Cardiac muscle cell (in vitro differentiated cells and primary cell): ENCODE data around the gene HOXC11. TPM values are rescaled to one million over a fixed set of nuclear protein-coding genes. Genes with fewer than 3 reads are reported as not detected.

Experiments used
- DNase-seq, 2 donors: peaks; one replicate each; pipeline versions ENCODE4 v3.0.0 to v3.0.0-alpha.2; 2010 to 2017; ENCODE audit warnings: low read depth in 1 of 2, low spot score in 1 of 2
- H3K27ac ChIP-seq: fragments of 200-600 bp; sonication (generic); 2 replicates; pipeline ENCODE4 v1.5.1; 2016
- H3K27me3 ChIP-seq: fragments of 200-600 bp; sonication (generic); 2 replicates; pipeline ENCODE4 v1.6.0; 2016; ENCODE audit warnings: control low read depth
- H3K36me3 ChIP-seq: fragments of 200-600 bp; sonication (generic); 2 replicates; pipeline ENCODE4 v1.5.1; 2016; ENCODE audit warnings: control low read depth
- H3K4me1 ChIP-seq: fragments of 200-600 bp; sonication (generic); 2 replicates; pipeline ENCODE4 v1.8.1; 2017; ENCODE audit warnings: low read depth, mild to moderate bottlenecking, mixed run types
- H3K4me3 ChIP-seq: fragments of 200-600 bp; sonication (generic); 2 replicates; pipeline ENCODE4 v1.5.1; 2016; ENCODE audit warnings: mild to moderate bottlenecking
- H3K9me3 ChIP-seq: fragments of 200-600 bp; sonication (generic); 2 replicates; pipeline ENCODE4 v1.5.1; 2017; ENCODE audit warnings: low read depth, mild to moderate bottlenecking, control low read depth
- CTCF ChIP-seq: IDR thresholded peaks from 2 replicates; pipeline ENCODE4 v1.5.1; 2012; ENCODE audit warnings: low read depth, mild to moderate bottlenecking, low read length
- polyA plus RNA-seq: library from polyadenylated mRNA; unstranded; fragments of >200 nt; fragmentation: Nextera tagmentation; extraction: Ambion mirVana; gene quantifications from 2 replicates; pipeline ENCODE4 v1.2.1, GENCODE V29; 2016
- total RNA-seq: library from RNA; depleted of rRNA; stranded (reverse); fragments of >200 nt; gene quantifications from 2 replicates; pipeline ENCODE4 v1.2.3, GENCODE V29; 2016

HOXC11 gene
- total and polyA plus RNA-seq, 2 experiments from 2014 or later = not detected

DNA sequence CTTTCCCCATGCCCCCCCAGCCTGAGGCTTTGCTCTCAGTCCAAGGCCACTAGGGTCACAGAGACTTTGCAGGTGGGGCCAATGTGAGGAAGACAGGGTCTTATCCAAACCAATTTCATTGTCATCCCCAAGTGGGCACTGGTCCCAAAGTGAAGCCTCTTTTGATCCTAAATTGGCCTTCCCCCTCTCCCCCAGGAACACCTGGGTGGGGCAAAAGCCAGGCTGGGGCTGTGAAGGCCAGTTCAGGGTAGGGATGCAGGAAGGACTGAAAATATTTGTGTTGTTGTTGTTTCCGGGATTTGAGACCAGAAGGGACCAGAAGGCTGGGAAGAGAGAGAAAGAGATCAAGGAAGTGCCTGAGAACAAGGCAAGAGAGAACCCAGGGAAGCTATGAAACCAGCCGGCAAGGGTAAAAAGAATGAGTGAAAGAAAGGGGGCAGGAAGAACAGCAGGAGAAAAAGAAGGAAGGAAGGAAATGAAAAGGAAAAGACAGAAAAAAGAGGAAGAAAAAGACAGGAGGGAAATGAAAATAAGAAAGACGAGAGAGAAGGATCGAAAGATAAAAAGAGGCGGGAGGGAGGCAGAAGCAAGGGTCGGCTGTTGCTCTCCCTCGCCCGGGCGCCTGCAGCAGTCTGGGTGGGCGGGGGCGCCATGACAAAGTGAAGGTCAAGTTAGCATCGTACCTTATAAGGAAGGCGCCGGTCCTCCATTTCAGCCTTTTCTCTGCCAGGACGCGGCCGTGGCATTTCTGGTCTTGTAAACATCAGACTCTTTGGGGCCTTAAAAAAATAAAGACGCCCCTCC lies 7.4 kb upstream of the HOXC11 start:
- no peak for TF ChIP-seq CTCF
- H3K27me3 ChIP-seq = peaks cover 100% of the 10 kb centered on the region
- DNase-seq = no peak
- H3K9me3 ChIP-seq = no peaks in the 10 kb centered on the region
- H3K27ac ChIP-seq = no peak overlapping the region
- no peaks in the 10 kb centered on the region for H3K4me1 ChIP-seq
- no peaks in the 10 kb centered on the region for H3K36me3 ChIP-seq
- H3K4me3 ChIP-seq = no peak overlapping the region

GRCh38 chr12:53966085-53966384 lies 6.9 kb upstream of the HOXC11 start:
- H3K4me1 ChIP-seq = no peaks in the 10 kb centered on the region
- no peak for TF ChIP-seq CTCF
- H3K36me3 ChIP-seq = no peaks in the 10 kb centered on the region
- H3K27me3 ChIP-seq = peaks cover 100% of the 10 kb centered on the region
- H3K27ac ChIP-seq = no peak overlapping the region
- H3K4me3 ChIP-seq = no peak overlapping the region
- H3K9me3 ChIP-seq = no peaks in the 10 kb centered on the region
- no peak for DNase-seq

DNA sequence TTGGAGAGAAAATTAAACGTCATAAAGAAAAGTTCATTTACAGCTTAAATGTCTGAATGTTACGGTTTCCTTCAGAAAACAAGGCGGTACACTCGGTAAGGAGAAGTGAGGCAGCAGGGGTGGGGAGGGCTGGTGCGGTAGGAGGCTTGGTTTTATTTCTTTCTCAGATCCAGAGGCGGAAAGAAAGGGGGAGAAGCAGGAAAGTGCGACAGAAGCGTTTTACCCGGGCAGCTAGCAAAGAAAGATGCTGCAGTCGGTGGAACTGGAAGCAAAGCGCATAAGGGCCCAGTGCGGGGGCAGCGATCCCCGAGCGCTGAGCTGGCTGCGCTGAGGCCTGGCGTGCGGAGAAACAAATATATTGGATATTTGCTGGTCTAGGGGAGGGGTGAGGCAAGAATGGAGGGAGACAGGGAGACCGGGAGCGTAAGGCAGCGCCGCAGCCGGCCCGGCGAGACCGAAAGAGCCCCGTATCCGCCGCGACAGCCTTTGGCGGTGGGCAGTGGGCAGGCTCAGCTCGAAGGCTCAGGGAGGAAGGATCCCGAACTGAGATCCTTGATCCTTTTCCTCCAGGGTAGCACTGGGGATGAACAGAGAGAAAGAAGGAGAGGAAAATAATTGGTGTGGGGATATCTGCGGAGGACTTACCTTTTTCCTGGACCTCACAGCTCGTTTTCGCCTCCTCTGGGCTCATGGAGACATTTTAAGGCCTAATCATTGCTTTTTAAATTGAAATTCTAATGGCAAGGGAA lies 6.4 kb upstream of the HOXC11 start:
- Histone ChIP-seq H3K36me3 (no peaks in the 10 kb centered on the region), H3K27me3 (peaks cover 100% of the 10 kb centered on the region), H3K4me1 (no peaks in the 10 kb centered on the region), H3K9me3 (no peaks in the 10 kb centered on the region), H3K27ac (no peak overlapping the region), H3K4me3 (no peak overlapping the region)
- no peak for TF ChIP-seq CTCF
- DNase-seq = no peak

DNA sequence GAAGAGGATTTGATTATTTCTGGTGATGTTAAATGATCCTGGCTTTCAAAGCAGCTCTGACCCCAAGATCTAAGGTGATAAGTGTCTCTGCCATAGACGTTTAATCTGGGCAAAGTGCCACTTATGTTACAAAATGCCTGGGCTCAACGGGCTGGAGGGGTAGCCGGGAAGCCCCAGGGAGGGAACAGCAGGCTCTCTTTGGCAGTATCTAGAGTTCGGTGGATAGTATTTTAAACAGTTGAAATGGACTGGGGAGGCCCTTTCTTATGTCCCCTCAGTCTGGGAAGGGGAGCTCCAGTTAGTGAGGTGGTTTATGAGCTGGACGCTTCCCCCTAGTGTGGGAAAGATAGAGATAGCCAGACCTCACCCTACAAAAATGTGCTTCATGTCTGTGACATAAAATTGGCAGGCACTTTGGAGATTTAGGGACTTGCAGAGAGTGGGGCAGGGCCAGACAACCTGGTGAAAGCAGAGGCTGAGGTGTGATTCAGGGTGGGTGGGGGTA lies 5.5 kb upstream of the HOXC11 start:
- no peak for TF ChIP-seq CTCF
- H3K27me3 ChIP-seq = peaks cover 100% of the 10 kb centered on the region
- no peaks in the 10 kb centered on the region for H3K36me3 ChIP-seq
- H3K9me3 ChIP-seq = no peaks in the 10 kb centered on the region
- no peak for DNase-seq
- no peak overlapping the region for H3K4me3 ChIP-seq
- H3K4me1 ChIP-seq = no peaks in the 10 kb centered on the region
- H3K27ac ChIP-seq = no peak overlapping the region

- Histone ChIP-seq H3K4me1 (no peaks in the 10 kb centered on the region), H3K4me3 (no peak overlapping the region)
- no peak for TF ChIP-seq CTCF
Observed at GRCh38 chr12:53968214-53969127, 4.5 kb upstream of the HOXC11 start.

More at GRCh38 chr12:53968214-53969127, 4.5 kb upstream of the HOXC11 start:
- no peak overlapping the region for H3K27ac ChIP-seq
- no peak for DNase-seq
- H3K27me3 ChIP-seq = peaks cover 100% of the 10 kb centered on the region
- H3K36me3 ChIP-seq = no peaks in the 10 kb centered on the region
- H3K9me3 ChIP-seq = no peaks in the 10 kb centered on the region
